ENCODE results near the gene SPINT3. TPM values are rescaled to one million over a fixed set of nuclear protein-coding genes. Genes with fewer than 3 reads are reported as not detected.
"Not testable (repeated sequence)": the region's sequence is repeated elsewhere in the genome, so short reads cannot be mapped to it uniquely, and the experiment has no call there.

Gene SPINT3
- total RNA-seq, 3 donors from 2014 or later (not counting 1 experiment from before 2014, with no cell fraction given), result not detected

GRCh38 chr20:45485388-45485787, 30.0 kb downstream of the SPINT3 start:
- Mint-ChIP-seq H3K36me3 (no peaks in the 10 kb centered on the region), H3K27ac (no peak overlapping the region), H3K4me3 (no peak overlapping the region), H3K9me3 (no peaks in the 10 kb centered on the region), H3K4me1 (no peaks in the 10 kb centered on the region), H3K27me3 (ENCODE audit: low read depth in 2 of 2) (peaks cover 34 to 40% of the 10 kb centered on the region in 2 donors)
- Histone ChIP-seq H3K27me3 (ENCODE audit: control insufficient read depth, insufficient read depth, low read length) (peaks cover 7% of the 10 kb centered on the region), H3K4me1 (ENCODE audit: control insufficient read depth, insufficient read depth, low read length) (no peaks in the 10 kb centered on the region), H3K4me3 (ENCODE audit: low read length) (no peak overlapping the region), H3K36me3 (ENCODE audit: control insufficient read depth, insufficient read depth, low read length) (no peaks in the 10 kb centered on the region), H3K9me3 (ENCODE audit: control insufficient read depth, insufficient read depth, low read length) (no peaks in the 10 kb centered on the region), H3K27ac (ENCODE audit: low read length) (no peak overlapping the region)
- no peak for TF ChIP-seq CTCF (IDR thresholded peaks at IDR 0.05)
- 93% methylated on average over 3 of the region's 4 CpGs for WGBS (ENCODE audit: insufficient coverage)
- intact Hi-C loops (cut with micrococcal nuclease), result no loop called here
- ATAC-seq (no peak), DNase-seq (no peak)

GRCh38 chr20:45484676-45485075, 30.7 kb downstream of the SPINT3 start:
- peaks cover 35 to 45% of the 10 kb centered on the region in 2 donors for H3K27me3 Mint-ChIP-seq (ENCODE audit: low read depth in 2 of 2)
- Histone ChIP-seq H3K27me3 (ENCODE audit: control insufficient read depth, insufficient read depth, low read length) (peaks cover 7% of the 10 kb centered on the region), H3K9me3 (ENCODE audit: control insufficient read depth, insufficient read depth, low read length) (no peaks in the 10 kb centered on the region), H3K4me1 (ENCODE audit: control insufficient read depth, insufficient read depth, low read length) (no peaks in the 10 kb centered on the region), H3K4me3 (ENCODE audit: low read length) (no peak overlapping the region), H3K27ac (ENCODE audit: low read length) (no peak overlapping the region), H3K36me3 (ENCODE audit: control insufficient read depth, insufficient read depth, low read length) (no peaks in the 10 kb centered on the region)
- intact Hi-C loops (cut with micrococcal nuclease), result no loop called here
- WGBS (ENCODE audit: insufficient coverage), result 62% methylated on average over 6 of the region's 6 CpGs
- H3K4me3 Mint-ChIP-seq, result no peak overlapping the region
- ATAC-seq (no peak), DNase-seq (no peak)
- H3K9me3 Mint-ChIP-seq, result no peaks in the 10 kb centered on the region
- H3K4me1 Mint-ChIP-seq, result no peaks in the 10 kb centered on the region
- no peak overlapping the region for H3K27ac Mint-ChIP-seq
- no peak for TF ChIP-seq CTCF (IDR thresholded peaks at IDR 0.05)
- no peaks in the 10 kb centered on the region for H3K36me3 Mint-ChIP-seq

- WGBS (ENCODE audit: insufficient coverage), result 86% methylated on average over 7 of the region's 7 CpGs
- no peaks in the 10 kb centered on the region for H3K9me3 ChIP-seq (ENCODE audit: control insufficient read depth, insufficient read depth, low read length)
Measured at GRCh38 chr20:45479822-45480221, 35.6 kb downstream of the SPINT3 start.

GRCh38 chr20:45477530-45478148, 37.8 kb downstream of the SPINT3 start:
- H3K36me3 ChIP-seq (ENCODE audit: control insufficient read depth, insufficient read depth, low read length); H3K4me1 Mint-ChIP-seq; H3K9me3 Mint-ChIP-seq; DNase-seq; H3K27ac Mint-ChIP-seq; intact Hi-C loops (cut with micrococcal nuclease); H3K27me3 ChIP-seq (ENCODE audit: control insufficient read depth, insufficient read depth, low read length); ATAC-seq; H3K4me3 Mint-ChIP-seq; H3K4me3 ChIP-seq (ENCODE audit: low read length); H3K4me1 ChIP-seq (ENCODE audit: control insufficient read depth, insufficient read depth, low read length); H3K9me3 ChIP-seq (ENCODE audit: control insufficient read depth, insufficient read depth, low read length); H3K36me3 Mint-ChIP-seq; H3K27ac ChIP-seq (ENCODE audit: low read length): not testable (repeated sequence)
- 86% methylated on average over 7 of the region's 7 CpGs for WGBS (ENCODE audit: insufficient coverage)
- H3K27me3 Mint-ChIP-seq (ENCODE audit: low read depth in 2 of 2), result peaks cover 26 to 32% of the 10 kb centered on the region in 2 donors

More at GRCh38 chr20:45479822-45480221, 35.6 kb downstream of the SPINT3 start:
- H3K27me3 Mint-ChIP-seq (ENCODE audit: low read depth in 2 of 2), result peaks cover 23 to 27% of the 10 kb centered on the region in 2 donors
- DNase-seq (no peak), ATAC-seq (no peak)
- intact Hi-C loops (cut with micrococcal nuclease), result no loop called here
- no peaks in the 10 kb centered on the region for H3K36me3 ChIP-seq (ENCODE audit: control insufficient read depth, insufficient read depth, low read length)
- H3K4me1 Mint-ChIP-seq, result no peaks in the 10 kb centered on the region
- no peak overlapping the region for H3K4me3 Mint-ChIP-seq
- no peaks in the 10 kb centered on the region for H3K4me1 ChIP-seq (ENCODE audit: control insufficient read depth, insufficient read depth, low read length)
- H3K9me3 Mint-ChIP-seq, result no peaks in the 10 kb centered on the region
- H3K27ac ChIP-seq (ENCODE audit: low read length), result no peak overlapping the region
- TF ChIP-seq CTCF (IDR thresholded peaks at IDR 0.05), result no peak
- H3K36me3 Mint-ChIP-seq, result no peaks in the 10 kb centered on the region
- no peak overlapping the region for H3K4me3 ChIP-seq (ENCODE audit: low read length)
- H3K27me3 ChIP-seq (ENCODE audit: control insufficient read depth, insufficient read depth, low read length), result peaks cover 3% of the 10 kb centered on the region
- H3K27ac Mint-ChIP-seq, result no peak overlapping the region

GRCh38 chr20:45472286-45472685, 43.1 kb downstream of the SPINT3 start:
- Histone ChIP-seq H3K4me1 (ENCODE audit: control insufficient read depth, insufficient read depth, low read length) (peaks cover 14% of the 10 kb centered on the region), H3K27me3 (ENCODE audit: control insufficient read depth, insufficient read depth, low read length) (peaks cover 27% of the 10 kb centered on the region)
- H3K4me3 Mint-ChIP-seq; H3K36me3 Mint-ChIP-seq; H3K9me3 ChIP-seq (ENCODE audit: control insufficient read depth, insufficient read depth, low read length); H3K36me3 ChIP-seq (ENCODE audit: control insufficient read depth, insufficient read depth, low read length); ATAC-seq; H3K4me3 ChIP-seq (ENCODE audit: low read length); intact Hi-C loops (cut with micrococcal nuclease); H3K27ac ChIP-seq (ENCODE audit: low read length); H3K4me1 Mint-ChIP-seq; H3K9me3 Mint-ChIP-seq; DNase-seq; H3K27ac Mint-ChIP-seq: not testable (repeated sequence)
- peaks cover 36 to 39% of the 10 kb centered on the region in 2 donors for H3K27me3 Mint-ChIP-seq (ENCODE audit: low read depth in 2 of 2)
- 68% methylated on average over 2 of the region's 3 CpGs for WGBS (ENCODE audit: insufficient coverage)
